Measurements from ENCODE around the gene TBX18. TPM values are rescaled to one million over a fixed set of nuclear protein-coding genes. Genes with fewer than 3 reads are reported as not detected.

Gene TBX18
- total RNA-seq, result under 0.01 TPM

- DNase-seq (ENCODE audit: low read depth in 2 of 3, low spot score in 2 of 3), result peak in 1 of 3 donors; percentile 27
These were observed at the start of gene TBX18 for GRCh38 chr6:84764332-84765049. Gene TBX18, minus strand, starts transcription at chr6:84764598. Its CDS starts 417 bp downstream, at chr6:84764181.

- no peak for DNase-seq (ENCODE audit: low read depth in 2 of 3, low spot score in 2 of 3)
These were observed 47.0 kb upstream of the TBX18 start for GRCh38 chr6:84811351-84811750.

- DNase-seq (ENCODE audit: low read depth in 2 of 3, low spot score in 2 of 3), result no peak
These were observed 45.1 kb upstream of the TBX18 start for GRCh38 chr6:84809455-84809854.

- DNase-seq (ENCODE audit: low read depth in 2 of 3, low spot score in 2 of 3), result no peak
These were observed 44.2 kb upstream of the TBX18 start for GRCh38 chr6:84808491-84809061.

- no peak for DNase-seq (ENCODE audit: low read depth in 2 of 3, low spot score in 2 of 3)
These were observed 40.7 kb upstream of the TBX18 start for GRCh38 chr6:84805145-84805544.

- DNase-seq (ENCODE audit: low read depth in 2 of 3, low spot score in 2 of 3), result no peak
These were observed 40.3 kb upstream of the TBX18 start for GRCh38 chr6:84804720-84805119.

GRCh38 chr6:84801250-84801649, 36.9 kb upstream of the TBX18 start:
- no peak for DNase-seq (ENCODE audit: low read depth in 2 of 3, low spot score in 2 of 3)

GRCh38 chr6:84798257-84798656, 33.9 kb upstream of the TBX18 start:
- no peak for DNase-seq (ENCODE audit: low read depth in 2 of 3, low spot score in 2 of 3)

- DNase-seq (ENCODE audit: low read depth in 2 of 3, low spot score in 2 of 3), result no peak
These were observed 31.9 kb upstream of the TBX18 start for GRCh38 chr6:84796343-84796742.

GRCh38 chr6:84791927-84792326, 27.5 kb upstream of the TBX18 start:
- DNase-seq (ENCODE audit: low read depth in 2 of 3, low spot score in 2 of 3), result no peak

GRCh38 chr6:84791233-84791632, 26.8 kb upstream of the TBX18 start:
- DNase-seq (ENCODE audit: low read depth in 2 of 3, low spot score in 2 of 3), result peak in 2 of 3 donors; percentile 12 to 21

GRCh38 chr6:84789170-84789569, 24.8 kb upstream of the TBX18 start:
- DNase-seq (ENCODE audit: low read depth in 2 of 3, low spot score in 2 of 3), result no peak

GRCh38 chr6:84788689-84789088, 24.3 kb upstream of the TBX18 start:
- DNase-seq (ENCODE audit: low read depth in 2 of 3, low spot score in 2 of 3), result no peak

GRCh38 chr6:84785671-84786070, 21.3 kb upstream of the TBX18 start:
- DNase-seq (ENCODE audit: low read depth in 2 of 3, low spot score in 2 of 3), result no peak

GRCh38 chr6:84779917-84780316, 15.5 kb upstream of the TBX18 start:
- no peak for DNase-seq (ENCODE audit: low read depth in 2 of 3, low spot score in 2 of 3)

GRCh38 chr6:84779380-84779779, 15.0 kb upstream of the TBX18 start:
- no peak for DNase-seq (ENCODE audit: low read depth in 2 of 3, low spot score in 2 of 3)

GRCh38 chr6:84777888-84778287, 13.5 kb upstream of the TBX18 start:
- no peak for DNase-seq (ENCODE audit: low read depth in 2 of 3, low spot score in 2 of 3)

- DNase-seq (ENCODE audit: low read depth in 2 of 3, low spot score in 2 of 3), result no peak
These were observed 12.0 kb upstream of the TBX18 start for GRCh38 chr6:84776392-84776791.

GRCh38 chr6:84775751-84776150, 11.4 kb upstream of the TBX18 start:
- no peak for DNase-seq (ENCODE audit: low read depth in 2 of 3, low spot score in 2 of 3)

- peak in 1 of 3 donors; percentile 19 for DNase-seq (ENCODE audit: low read depth in 2 of 3, low spot score in 2 of 3)
These were observed 10.5 kb upstream of the TBX18 start for GRCh38 chr6:84774985-84775284.

GRCh38 chr6:84774157-84774984, 10.0 kb upstream of the TBX18 start:
- DNase-seq (ENCODE audit: low read depth in 2 of 3, low spot score in 2 of 3), result peak in 1 of 3 donors; percentile 20

Measured in hematopoietic multipotent progenitor cell (in vitro differentiated cells).